Mesothelial cell of epicardium (in vitro differentiated cells): ENCODE results near the gene ABCB8. TPM values are rescaled to one million over a fixed set of nuclear protein-coding genes. Genes with fewer than 3 reads are reported as not detected.

ENCODE experiments used
- DNase-seq, 2 experiments: peaks; one replicate each; pipeline ENCODE4 v3.0.0; 2021; ENCODE audit warnings: low spot score in 2 of 2; ENCODE audit not compliant: unreplicated experiment in 2 of 2
- H3K27ac Mint-ChIP-seq: 2 replicates; pipeline ENCODE4 v1.8.0; 2021; ENCODE audit warnings: mixed read lengths
- H3K27me3 Mint-ChIP-seq: 2 replicates; pipeline ENCODE4 v1.8.0; 2021; ENCODE audit warnings: low read depth, mixed read lengths
- H3K36me3 Mint-ChIP-seq: 2 replicates; pipeline ENCODE4 v1.8.0; 2021; ENCODE audit warnings: mixed read lengths
- H3K4me1 Mint-ChIP-seq: 2 replicates; pipeline ENCODE4 v1.8.0; 2021; ENCODE audit warnings: mixed read lengths
- H3K4me3 Mint-ChIP-seq: 2 replicates; pipeline ENCODE4 v1.8.0; 2021; ENCODE audit warnings: mild to moderate bottlenecking, moderate library complexity, mixed read lengths
- H3K9me3 Mint-ChIP-seq: 2 replicates; pipeline ENCODE4 v1.8.0; 2021; ENCODE audit warnings: mixed read lengths
- CTCF ChIP-seq: fragments of 200-600 bp; sonication (generic); IDR thresholded peaks from one replicate; pipeline ENCODE4 v1.5.0; 2021; ENCODE audit warnings: antibody characterized with exemption; ENCODE audit not compliant: unreplicated experiment
- total RNA-seq: library from RNA; stranded (reverse); gene quantifications from 3 replicates; pipeline ENCODE4 v1.2.1, GENCODE V29; 2021

Gene ABCB8
- total RNA-seq, 1 donor from 2014 or later: 40.7 TPM

DNA sequence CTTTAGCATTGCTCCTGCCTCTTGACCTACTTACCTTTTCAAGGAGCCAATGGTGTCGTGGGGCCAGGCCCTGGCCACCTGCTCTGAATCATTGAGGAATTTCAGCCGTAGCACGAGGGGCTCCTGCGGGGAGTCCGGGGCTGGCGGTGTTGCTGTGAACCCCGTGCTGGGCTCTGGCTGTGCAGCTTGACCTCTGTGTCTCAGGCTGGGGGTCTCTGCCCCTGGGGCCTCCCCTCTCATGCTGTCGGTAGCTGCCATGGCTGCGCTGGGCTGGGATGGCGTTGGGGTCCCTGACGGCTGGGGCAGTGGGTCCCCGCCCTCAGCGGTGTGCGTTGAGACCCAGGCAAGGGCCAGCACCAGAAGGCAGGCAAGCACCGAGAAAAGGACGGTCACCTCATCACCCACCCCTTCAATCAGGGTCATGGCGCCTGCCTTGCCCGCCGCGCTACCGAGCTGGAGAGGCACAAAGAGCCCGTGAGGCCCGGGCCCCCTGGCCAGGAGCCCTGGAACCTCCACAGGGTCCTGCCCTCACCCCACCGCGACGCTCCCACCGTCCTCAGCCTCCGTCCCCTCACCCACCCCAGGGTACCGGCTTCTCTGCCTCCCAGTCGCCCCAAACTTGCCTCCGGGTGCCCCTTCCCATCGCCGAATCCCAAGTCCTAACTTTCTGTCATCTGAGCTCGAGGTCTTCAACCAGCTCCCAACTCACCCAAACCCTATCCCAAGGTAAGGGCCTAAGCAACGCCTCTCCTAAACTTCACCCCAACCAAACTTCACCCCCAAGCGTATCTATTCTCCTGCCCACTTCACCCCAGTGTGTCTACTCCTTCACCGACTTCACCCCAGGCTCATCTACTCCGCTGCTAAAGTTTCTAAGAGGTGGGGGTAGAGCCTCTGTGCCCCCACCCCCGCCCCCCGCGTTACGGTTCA lies 54.2 kb downstream of the ABCB8 start:
- Mint-ChIP-seq H3K27me3 (no peaks in the 10 kb centered on the region), H3K4me3 (peak overlapping the region; percentile 72), H3K9me3 (no peaks in the 10 kb centered on the region), H3K27ac (peak overlapping the region; percentile 41), H3K36me3 (no peaks in the 10 kb centered on the region), H3K4me1 (peaks cover 46% of the 10 kb centered on the region)
- no peak for DNase-seq
- TF ChIP-seq CTCF: no peak

DNA sequence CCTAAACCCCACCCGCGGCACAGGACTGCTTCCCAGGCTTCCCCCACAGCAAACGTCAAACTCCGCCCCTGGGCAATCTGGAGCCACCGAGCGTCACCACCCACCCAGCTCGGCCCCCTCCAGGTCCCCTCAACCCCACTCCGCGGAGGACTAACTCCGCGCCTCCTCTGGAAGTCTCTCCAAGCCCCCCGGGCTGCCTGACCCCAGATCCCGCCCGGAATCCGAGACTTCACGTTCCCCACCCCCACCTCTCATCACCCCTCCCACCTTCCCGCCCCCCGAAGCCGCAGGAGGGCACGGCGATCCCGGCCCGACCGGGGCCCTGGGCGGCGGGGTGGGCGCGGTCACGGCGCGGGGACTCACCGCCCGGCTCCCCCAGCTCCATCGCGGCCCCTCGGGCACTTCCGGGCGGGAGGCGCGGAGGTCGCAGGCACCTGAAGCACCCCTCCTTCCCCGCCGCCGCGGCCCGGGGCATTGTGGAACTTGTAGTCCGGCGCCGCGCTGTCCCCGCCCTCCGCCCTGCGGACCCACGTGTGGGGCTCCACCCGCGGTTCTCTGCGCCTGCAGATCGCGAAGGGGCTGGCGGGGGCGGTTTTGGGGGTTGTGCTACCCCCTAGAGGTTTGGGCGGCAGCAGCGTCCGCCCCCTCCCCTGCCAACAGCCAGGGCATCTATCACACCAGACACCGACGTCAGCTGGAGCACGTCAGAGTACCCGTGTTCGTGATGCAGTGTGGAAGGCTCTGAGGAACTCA lies 55.0 kb downstream of the ABCB8 start, which contains the start of gene TMUB1:
Gene TMUB1 (minus strand): TSS at position 423 of the 753 bp plus-strand sequence. CDS start 930 bp downstream, outside the sequence.
- DNase-seq: peak in 1 of 2 experiments; percentile 80
- no peak for TF ChIP-seq CTCF
- Mint-ChIP-seq H3K4me1 (peaks cover 46% of the 10 kb centered on the region), H3K27me3 (no peaks in the 10 kb centered on the region), H3K4me3 (peak within 1 kb of the TSS; percentile 72), H3K36me3 (no peaks in the 10 kb centered on the region), H3K9me3 (no peaks in the 10 kb centered on the region), H3K27ac (peak within 1 kb of the TSS; percentile 41)

DNA sequence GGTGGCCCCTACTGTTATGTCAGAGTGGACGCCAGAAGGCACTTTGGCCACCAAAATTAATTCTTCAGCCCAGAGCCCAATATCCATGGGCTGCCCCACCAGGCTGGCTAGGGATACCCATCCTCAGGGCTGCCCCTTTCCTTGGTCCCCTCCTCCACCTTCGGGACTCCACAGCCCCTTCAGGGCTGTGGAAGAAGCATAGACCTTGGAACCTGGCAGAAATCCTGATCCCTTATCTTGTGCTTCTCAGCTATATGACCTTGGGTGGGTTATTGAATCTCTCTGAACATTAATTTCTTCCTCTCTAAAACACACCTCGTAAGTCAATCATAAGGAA lies 55.5 kb downstream of the ABCB8 start:
- H3K4me1 Mint-ChIP-seq: peaks cover 49% of the 10 kb centered on the region
- H3K4me3 Mint-ChIP-seq: peak overlapping the region; percentile 65
- no peaks in the 10 kb centered on the region for H3K9me3 Mint-ChIP-seq
- H3K27ac Mint-ChIP-seq: no peak overlapping the region
- no peaks in the 10 kb centered on the region for H3K36me3 Mint-ChIP-seq
- TF ChIP-seq CTCF: no peak
- no peaks in the 10 kb centered on the region for H3K27me3 Mint-ChIP-seq
- DNase-seq: no peak

DNA sequence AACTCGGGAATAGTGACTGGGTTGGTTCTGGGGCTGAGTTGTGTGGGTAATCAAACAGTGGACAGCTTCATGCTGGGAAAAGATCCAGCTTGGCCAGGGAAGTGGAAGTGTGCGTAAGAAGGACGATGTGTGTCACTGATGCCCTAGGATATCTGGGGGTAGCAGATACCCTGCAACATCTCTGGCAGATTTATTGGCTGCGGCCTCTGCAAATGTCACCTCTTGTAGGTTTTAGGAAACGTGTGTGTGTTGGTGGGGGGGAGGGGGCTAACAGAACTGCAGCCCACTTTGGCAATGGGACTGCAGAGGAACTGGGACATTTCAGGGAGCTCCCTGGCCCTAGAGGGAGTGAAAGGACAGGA lies 57.1 kb downstream of the ABCB8 start:
- no peaks in the 10 kb centered on the region for H3K27me3 Mint-ChIP-seq
- peaks cover 49% of the 10 kb centered on the region for H3K4me1 Mint-ChIP-seq
- H3K9me3 Mint-ChIP-seq: no peaks in the 10 kb centered on the region
- TF ChIP-seq CTCF: no peak
- peak overlapping the region; percentile 81 for H3K27ac Mint-ChIP-seq
- H3K4me3 Mint-ChIP-seq: peak overlapping the region; percentile 82
- H3K36me3 Mint-ChIP-seq: no peaks in the 10 kb centered on the region
- DNase-seq: no peak

- no peak for TF ChIP-seq CTCF
- DNase-seq: peak; percentile 65 to 78
- H3K36me3 Mint-ChIP-seq: no peaks in the 10 kb centered on the region
- peaks cover 47% of the 10 kb centered on the region for H3K4me1 Mint-ChIP-seq
- H3K27ac Mint-ChIP-seq: peak within 1 kb of the TSS; percentile 85
- no peaks in the 10 kb centered on the region for H3K27me3 Mint-ChIP-seq
- no peaks in the 10 kb centered on the region for H3K9me3 Mint-ChIP-seq
- peak within 1 kb of the TSS; percentile 87 for H3K4me3 Mint-ChIP-seq
Measured at GRCh38 chr7:151085691-151086620, 57.7 kb downstream of the ABCB8 start, which contains the start of gene AGAP3. AGAP3 (plus strand) TSS chr7:151086475; CDS start chr7:151086742, 267 bp downstream.
